SK-N-MC (cell line): ENCODE results near the gene CMTM8.

Source experiments
- DNase-seq: peaks from one replicate; pipeline ENCODE4 v3.0.0-alpha.2; 2011; ENCODE audit warnings: low read depth, low spot score
- H3K27ac ChIP-seq: fragments of 200-600 bp; sonication (generic); 2 replicates; pipeline ENCODE4 v1.5.1; 2016; ENCODE audit warnings: mixed run types
- H3K36me3 ChIP-seq: fragments of 200-600 bp; sonication (generic); 2 replicates; pipeline ENCODE4 v1.6.1; 2017; ENCODE audit warnings: antibody characterized with exemption, low read length, mixed read lengths; ENCODE audit not compliant: insufficient read depth
- H3K4me3 ChIP-seq: fragments of 200-600 bp; sonication (generic); 2 replicates; pipeline ENCODE4 v1.5.1; 2016
- H3K9ac ChIP-seq: fragments of 200-600 bp; sonication (generic); 2 replicates; pipeline ENCODE4 v1.8.0; 2017; ENCODE audit warnings: mixed run types, mixed read lengths; ENCODE audit not compliant: insufficient read length
- H3K9me3 ChIP-seq: fragments of 200-600 bp; sonication (generic); 2 replicates; pipeline ENCODE4 v1.6.1; 2017; ENCODE audit warnings: low read depth, mild to moderate bottlenecking, antibody characterized with exemption, low read length, moderate library complexity, mixed read lengths
- EZH2 ChIP-seq: fragments of 200-600 bp; sonication (generic); IDR thresholded peaks from one replicate; pipeline ENCODE4 v1.6.1; 2017; ENCODE audit warnings: antibody characterized with exemption
- FOXP2 ChIP-seq: optimal IDR thresholded peaks from 2 replicates; pipeline ENCODE3; 2011; ENCODE audit warnings: mild to moderate bottlenecking, moderate library complexity; ENCODE audit not compliant: insufficient read depth; ENCODE audit errors: extremely low read length, control extremely low read depth
- POLR2AphosphoS5 ChIP-seq: IDR thresholded peaks from 2 replicates; pipeline ENCODE4 v1.6.1; 2012; ENCODE audit warnings: mild to moderate bottlenecking, low read depth, low read length, borderline replicate concordance

CMTM8 gene

GRCh38 chr3:32303399-32303747 lies 64.9 kb downstream of the CMTM8 start:
- H3K27ac ChIP-seq: no peak overlapping the region
- H3K4me3 ChIP-seq: no peak overlapping the region
- H3K9ac ChIP-seq: no peak overlapping the region
- no peaks in the 10 kb centered on the region for H3K9me3 ChIP-seq
- TF ChIP-seq EZH2 (no peak), POLR2AphosphoS5 (no peak), FOXP2 (no peak)
- DNase-seq: no peak
- H3K36me3 ChIP-seq: no peaks in the 10 kb centered on the region

- TF ChIP-seq EZH2 (no peak), POLR2AphosphoS5 (no peak), FOXP2 (no peak)
- Histone ChIP-seq H3K9me3 (no peaks in the 10 kb centered on the region), H3K27ac (no peak overlapping the region), H3K9ac (no peak overlapping the region), H3K36me3 (no peaks in the 10 kb centered on the region), H3K4me3 (no peak overlapping the region)
- no peak for DNase-seq
Observed at GRCh38 chr3:32303977-32304881, 65.7 kb downstream of the CMTM8 start.

GRCh38 chr3:32305361-32305876 lies 66.9 kb downstream of the CMTM8 start:
- TF ChIP-seq POLR2AphosphoS5 (no peak), EZH2 (no peak), FOXP2 (no peak)

GRCh38 chr3:32306072-32306471 lies 67.6 kb downstream of the CMTM8 start:
- TF ChIP-seq EZH2: no peak
- TF ChIP-seq FOXP2: no peak
- TF ChIP-seq POLR2AphosphoS5: no peak
- H3K27ac ChIP-seq: no peak overlapping the region
- DNase-seq: no peak

More at GRCh38 chr3:32305361-32305876, 66.9 kb downstream of the CMTM8 start:
- H3K36me3 ChIP-seq: no peaks in the 10 kb centered on the region
- no peak overlapping the region for H3K27ac ChIP-seq
- no peaks in the 10 kb centered on the region for H3K9me3 ChIP-seq
- DNase-seq: no peak
- no peak overlapping the region for H3K4me3 ChIP-seq
- no peak overlapping the region for H3K9ac ChIP-seq

GRCh38 chr3:32307591-32307990 lies 69.1 kb downstream of the CMTM8 start:
- no peak overlapping the region for H3K27ac ChIP-seq
- no peak overlapping the region for H3K4me3 ChIP-seq
- no peaks in the 10 kb centered on the region for H3K36me3 ChIP-seq
- no peaks in the 10 kb centered on the region for H3K9me3 ChIP-seq
- no peak overlapping the region for H3K9ac ChIP-seq
- TF ChIP-seq FOXP2 (no peak), EZH2 (no peak), POLR2AphosphoS5 (no peak)
- no peak for DNase-seq

More at GRCh38 chr3:32306072-32306471, 67.6 kb downstream of the CMTM8 start:
- Histone ChIP-seq H3K4me3 (no peak overlapping the region), H3K36me3 (no peaks in the 10 kb centered on the region), H3K9me3 (no peaks in the 10 kb centered on the region), H3K9ac (no peak overlapping the region)

GRCh38 chr3:32308378-32308777 lies 69.9 kb downstream of the CMTM8 start:
- no peak overlapping the region for H3K27ac ChIP-seq

GRCh38 chr3:32309654-32310242 lies 71.3 kb downstream of the CMTM8 start:
- TF ChIP-seq POLR2AphosphoS5 (no peak), EZH2 (no peak), FOXP2 (no peak)
- no peak overlapping the region for H3K4me3 ChIP-seq
- H3K9me3 ChIP-seq: no peaks in the 10 kb centered on the region
- H3K36me3 ChIP-seq: no peaks in the 10 kb centered on the region
- no peak overlapping the region for H3K9ac ChIP-seq
- DNase-seq: no peak
- no peak overlapping the region for H3K27ac ChIP-seq

More at GRCh38 chr3:32308378-32308777, 69.9 kb downstream of the CMTM8 start:
- no peak overlapping the region for H3K4me3 ChIP-seq
- no peak overlapping the region for H3K9ac ChIP-seq
- no peak for DNase-seq
- H3K36me3 ChIP-seq: no peaks in the 10 kb centered on the region
- no peak for TF ChIP-seq POLR2AphosphoS5
- no peak for TF ChIP-seq FOXP2
- no peak for TF ChIP-seq EZH2
- no peaks in the 10 kb centered on the region for H3K9me3 ChIP-seq

- Histone ChIP-seq H3K4me3 (no peak overlapping the region), H3K27ac (no peak overlapping the region), H3K36me3 (no peaks in the 10 kb centered on the region), H3K9ac (no peak overlapping the region), H3K9me3 (no peaks in the 10 kb centered on the region)
- no peak for DNase-seq
- no peak for TF ChIP-seq EZH2
- TF ChIP-seq FOXP2: no peak
- TF ChIP-seq POLR2AphosphoS5: no peak
Observed at GRCh38 chr3:32310336-32310735, 71.9 kb downstream of the CMTM8 start.
